ENCODE measurements around the gene PHF13. TPM values are rescaled to one million over a fixed set of nuclear protein-coding genes. Genes with fewer than 3 reads are reported as not detected.
A peak's percentile ranks its signal among the peaks of the same experiment; 100 is the strongest.

Gene PHF13
- total RNA-seq (1 to 10 TPM; 4.1 to 8.7 TPM), polyA plus RNA-seq (1 to 10 TPM; 1.4 to 3.5 TPM)

- TF ChIP-seq REST (IDR thresholded peaks at IDR 0.05) = peak; percentile 26
- TF ChIP-seq NR2F2 (IDR thresholded peaks at IDR 0.05) = no peak
- TF ChIP-seq RAD21 (IDR thresholded peaks at IDR 0.05) = peak in 1 of 2 donors; percentile 41
- no peak for TF ChIP-seq HNF4G (IDR thresholded peaks at IDR 0.05)
- peak in 1 of 2 donors; percentile 57 for TF ChIP-seq EGR1 (IDR thresholded peaks at IDR 0.05; ENCODE audit: low read depth in 2 of 2)
- TF ChIP-seq SP1 (IDR thresholded peaks at IDR 0.05) = peak; percentile 67
- peak in 1 of 2 donors; percentile 51 for TF ChIP-seq GABPA (IDR thresholded peaks at IDR 0.05 in 1 of 2, conservative IDR thresholded peaks at IDR 0.05 in 1 of 2)
- TF ChIP-seq RXRA (IDR thresholded peaks at IDR 0.05) = no peak
- no peak for TF ChIP-seq ATF3 (IDR thresholded peaks at IDR 0.05)
- TF ChIP-seq MAX (IDR thresholded peaks at IDR 0.05) = peak; percentile 44
- peak; percentile 36 for TF ChIP-seq ZBTB33 (IDR thresholded peaks at IDR 0.05)
- no peak for TF ChIP-seq CTCF (IDR thresholded peaks at IDR 0.05; ENCODE audit: low read depth, low read length, missing input control)
- TF ChIP-seq HNF4A (conservative IDR thresholded peaks at IDR 0.05) = no peak
- no peak for TF ChIP-seq TAF1 (conservative IDR thresholded peaks at IDR 0.05)
- peak; percentile 63 for TF ChIP-seq YY1 (IDR thresholded peaks at IDR 0.05)
- TF ChIP-seq FOXA1 (IDR thresholded peaks at IDR 0.05) = no peak
- TF ChIP-seq FOXA2 (IDR thresholded peaks at IDR 0.05) = no peak
- TF ChIP-seq JUND (IDR thresholded peaks at IDR 0.05) = no peak
- Histone ChIP-seq H3K9ac (ENCODE audit: low read depth in 1 of 2, low read length in 2 of 2) (peak within 1 kb of the TSS; percentile 44 to 95), H3K27ac (ENCODE audit: low read depth in 1 of 2, low read length in 2 of 2) (peak within 1 kb of the TSS; percentile 95 to 97), H3K4me3 (ENCODE audit: low read depth in 1 of 3, low read length in 3 of 3) (peak within 1 kb of the TSS; percentile 59 to 100 (median 97)), H3K27me3 (ENCODE audit: control insufficient read depth in 4 of 4, insufficient read depth in 4 of 4, low read length in 3 of 4) (no peaks in the 10 kb centered on the region), H3K4me1 (ENCODE audit: control insufficient read depth in 4 of 4, insufficient read depth in 4 of 4, low read length in 3 of 4) (peaks cover 4 to 11% (median 8%) of the 10 kb centered on the region in 4 donors), H3K36me3 (ENCODE audit: control insufficient read depth in 4 of 4, insufficient read depth in 3 of 4, low read depth in 1 of 4, low read length in 3 of 4) (peaks cover 0 to 1% (median 0%) of the 10 kb centered on the region in 4 donors), H3K9me3 (ENCODE audit: control insufficient read depth in 4 of 4, low read length in 3 of 4) (no peaks in the 10 kb centered on the region)
- DNase-seq (ENCODE audit: low spot score) = peak; percentile 100
- under 1% methylated on average over 84 of the region's 84 CpGs for WGBS
These were observed at the start of gene PHF13 for GRCh38 chr1:6613361-6614018. PHF13 (plus strand) TSS chr1:6613731; CDS start chr1:6614067, 336 bp downstream.

Measured in liver (tissue), 9 donors.